ENCODE results near the gene ABHD14A.

The ABHD14A gene

GRCh38 chr3:51944451-51945021 lies 30.3 kb upstream of the ABHD14A start:
- Histone ChIP-seq H3K4me2 (ENCODE audit: low read length) (no peak overlapping the region), H3K4me3 (ENCODE audit: low read length) (no peak overlapping the region), H3K79me2 (ENCODE audit: low read length) (peaks cover 22% of the 10 kb centered on the region), H2AFZ (ENCODE audit: low read depth, low read length) (no peak overlapping the region), H3K36me3 (replicated peaks; ENCODE audit: low read depth, low read length) (peaks cover 6% of the 10 kb centered on the region), H3K9me3 (ENCODE audit: insufficient read depth, low read length) (no peaks in the 10 kb centered on the region), H3K27ac (ENCODE audit: low read length) (no peak overlapping the region), H3K27me3 (ENCODE audit: low read depth, low read length) (no peaks in the 10 kb centered on the region), H3K9ac (ENCODE audit: low read length) (no peak overlapping the region), H3K4me1 (ENCODE audit: low read length) (peaks cover 23% of the 10 kb centered on the region), H4K20me1 (ENCODE audit: insufficient read depth, low read length) (0 out of 2 replicates have a peak, but pooled peaks cover 3% of the 10 kb centered on the region)
- TF ChIP-seq CTCF (IDR thresholded peaks at IDR 0.05; ENCODE audit: low read depth, low read length) (no peak), EZH2phosphoT487 (IDR thresholded peaks at IDR 0.05; ENCODE audit: low read depth) (no peak)

GRCh38 chr3:51945031-51945840 lies 29.6 kb upstream of the ABHD14A start:
- peaks cover 15% of the 10 kb centered on the region for H3K79me2 ChIP-seq (ENCODE audit: low read length)
- no peak overlapping the region for H3K27ac ChIP-seq (ENCODE audit: low read length)
- H2AFZ ChIP-seq (ENCODE audit: low read depth, low read length) = no peak overlapping the region
- TF ChIP-seq CTCF (IDR thresholded peaks at IDR 0.05; ENCODE audit: low read depth, low read length) = no peak
- H3K4me2 ChIP-seq (ENCODE audit: low read length) = no peak overlapping the region
- peaks cover 2% of the 10 kb centered on the region for H3K36me3 ChIP-seq (replicated peaks; ENCODE audit: low read depth, low read length)
- no peaks in the 10 kb centered on the region for H3K9me3 ChIP-seq (ENCODE audit: insufficient read depth, low read length)
- H3K9ac ChIP-seq (ENCODE audit: low read length) = no peak overlapping the region
- peaks cover 16% of the 10 kb centered on the region for H3K4me1 ChIP-seq (ENCODE audit: low read length)
- no peak overlapping the region for H3K4me3 ChIP-seq (ENCODE audit: low read length)
- H4K20me1 ChIP-seq (ENCODE audit: insufficient read depth, low read length) = 0 out of 2 replicates have a peak, but pooled peaks cover 3% of the 10 kb centered on the region
- H3K27me3 ChIP-seq (ENCODE audit: low read depth, low read length) = no peaks in the 10 kb centered on the region

GRCh38 chr3:51945926-51946705 lies 28.7 kb upstream of the ABHD14A start:
- no peak overlapping the region for H3K4me3 ChIP-seq (ENCODE audit: low read length)
- H3K27me3 ChIP-seq (ENCODE audit: low read depth, low read length) = no peaks in the 10 kb centered on the region
- no peak overlapping the region for H3K9ac ChIP-seq (ENCODE audit: low read length)
- H2AFZ ChIP-seq (ENCODE audit: low read depth, low read length) = no peak overlapping the region
- H3K9me3 ChIP-seq (ENCODE audit: insufficient read depth, low read length) = no peaks in the 10 kb centered on the region
- H4K20me1 ChIP-seq (ENCODE audit: insufficient read depth, low read length) = no peaks in the 10 kb centered on the region
- H3K79me2 ChIP-seq (ENCODE audit: low read length) = peaks cover 6% of the 10 kb centered on the region
- no peak for TF ChIP-seq EZH2phosphoT487 (IDR thresholded peaks at IDR 0.05; ENCODE audit: low read depth)
- no peak for TF ChIP-seq CTCF (IDR thresholded peaks at IDR 0.05; ENCODE audit: low read depth, low read length)
- no peak overlapping the region for H3K4me2 ChIP-seq (ENCODE audit: low read length)
- H3K4me1 ChIP-seq (ENCODE audit: low read length) = peaks cover 9% of the 10 kb centered on the region
- H3K36me3 ChIP-seq (replicated peaks; ENCODE audit: low read depth, low read length) = no peaks in the 10 kb centered on the region
- H3K27ac ChIP-seq (ENCODE audit: low read length) = no peak overlapping the region

- Histone ChIP-seq H3K27ac (ENCODE audit: low read length) (no peak overlapping the region), H3K27me3 (ENCODE audit: low read depth, low read length) (no peaks in the 10 kb centered on the region), H4K20me1 (ENCODE audit: insufficient read depth, low read length) (no peaks in the 10 kb centered on the region), H3K36me3 (replicated peaks; ENCODE audit: low read depth, low read length) (no peaks in the 10 kb centered on the region), H3K4me3 (ENCODE audit: low read length) (no peak overlapping the region), H3K9me3 (ENCODE audit: insufficient read depth, low read length) (no peaks in the 10 kb centered on the region), H3K9ac (ENCODE audit: low read length) (no peak overlapping the region), H2AFZ (ENCODE audit: low read depth, low read length) (no peak overlapping the region), H3K79me2 (ENCODE audit: low read length) (no peaks in the 10 kb centered on the region), H3K4me2 (ENCODE audit: low read length) (no peak overlapping the region), H3K4me1 (ENCODE audit: low read length) (peaks cover 9% of the 10 kb centered on the region)
- TF ChIP-seq CTCF (IDR thresholded peaks at IDR 0.05; ENCODE audit: low read depth, low read length) (no peak), EZH2phosphoT487 (IDR thresholded peaks at IDR 0.05; ENCODE audit: low read depth) (no peak)
Measured at GRCh38 chr3:51946796-51947195, 28.1 kb upstream of the ABHD14A start.

Data from OCI-LY3 (cell line).